GM12892 (cell line): Measurements from ENCODE around the gene NUDCD3.

Experiments
- POLR2A ChIP-seq: IDR thresholded peaks from 2 replicates; pipeline ENCODE4 v1.6.1; 2011; ENCODE audit warnings: low read depth, low read length, control low read depth
- POLR2AphosphoS5 ChIP-seq: IDR thresholded peaks from 2 replicates; pipeline ENCODE4 v1.6.1; 2011; ENCODE audit warnings: low read depth, low read length, control low read depth
- TAF1 ChIP-seq: IDR thresholded peaks from 2 replicates; pipeline ENCODE4 v1.6.1; 2011; ENCODE audit warnings: low read depth, mild to moderate bottlenecking, control low read depth, low read length, borderline replicate concordance

DNA sequence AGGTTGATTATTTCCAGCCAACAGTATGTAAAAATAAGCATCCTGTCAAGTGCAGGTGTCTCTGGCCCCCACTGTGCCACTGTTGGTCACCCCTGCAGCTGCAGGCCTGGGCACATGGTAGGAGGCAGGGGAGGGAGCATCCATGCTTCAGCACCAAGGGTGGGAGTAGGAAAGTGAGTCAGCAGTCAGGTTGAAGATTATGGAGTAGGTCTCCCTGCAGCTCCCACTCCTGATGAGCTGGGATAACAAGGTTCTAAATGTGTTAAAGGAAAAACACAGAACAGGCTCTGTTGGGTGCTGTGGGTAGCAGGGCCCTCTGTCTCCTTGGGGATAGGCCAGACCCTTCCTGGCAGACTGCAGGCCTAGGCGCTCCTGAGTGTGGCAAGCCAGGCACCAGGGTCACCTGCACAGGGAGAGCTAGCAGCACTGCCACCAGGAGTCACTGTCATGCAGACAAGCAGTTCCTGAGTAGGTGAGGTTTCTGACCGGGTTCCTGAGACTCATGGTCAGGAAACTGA is 59.3 kb downstream of the NUDCD3 start:
- TF ChIP-seq POLR2A: no peak
- TF ChIP-seq TAF1: no peak
- no peak for TF ChIP-seq POLR2AphosphoS5
